T-helper 2 cell treated with Interferon-gamma antibody and Interleukin-4, amounts not matched to agents 100 ng/mL and 5 ng/mL, for 36 hours (primary cell): ENCODE results near the gene CPSF4. TPM values are rescaled to one million over a fixed set of nuclear protein-coding genes. Genes with fewer than 3 reads are reported as not detected.
"Not testable (repeated sequence)": the region's sequence is repeated elsewhere in the genome, so short reads cannot be mapped to it uniquely, and the experiment has no call there.

ENCODE experiments used
- intact Hi-C: fragments of 100-400 bp; cut with micrococcal nuclease; formaldehyde crosslinking; loops from one replicate; pipeline ENCODE4 v1.15.1; 2023
- total RNA-seq: library from RNA; stranded (reverse); gene quantifications from 2 replicates; pipeline ENCODE4 v1.2.3, GENCODE V29; 2022

CPSF4 gene
- total RNA-seq, 1 donor from 2014 or later, result 69.2 TPM

GRCh38 chr7:99407872-99408378 lies 30.8 kb upstream of the CPSF4 start:
- intact Hi-C loops, result loop anchor here (1.0 to 10.0 kb wide), 8 partner anchors 15 to 677 kb away; partner anchors contain the start of genes ARPC1B, COPS6, ZKSCAN5 and ZNF3

GRCh38 chr7:99408379-99409191 lies 30.2 kb upstream of the CPSF4 start, which contains the start of the genes BUD31 and PDAP1:
TSS of gene BUD31 (plus strand) at chr7:99408969. CDS start at chr7:99411093, 2,124 bp downstream.
TSS of gene PDAP1 (minus strand) at chr7:99408597. CDS start at chr7:99408548, 49 bp downstream.
- intact Hi-C loops, result loop anchor here (1.0 to 10.0 kb wide), 9 partner anchors 16 to 676 kb away; partner anchors contain the start of genes ARPC1B, COPS6, CPSF4 and PTCD1

- intact Hi-C loops, result loop anchor here (1.0 to 10.0 kb wide), 5 partner anchors 16 to 676 kb away; partner anchors contain the start of genes COPS6, CPSF4, PTCD1 and ZNF3
Observed at GRCh38 chr7:99409192-99409572, 29.6 kb upstream of the CPSF4 start.

GRCh38 chr7:99409806-99410205 lies 28.9 kb upstream of the CPSF4 start:
- intact Hi-C loops, result loop anchor here (1.0 to 10.0 kb wide), 5 partner anchors 17 to 675 kb away; partner anchors contain the start of genes COPS6, CPSF4, PTCD1 and ZNF3

GRCh38 chr7:99410635-99411034 lies 28.1 kb upstream of the CPSF4 start:
- intact Hi-C loops, result no loop called here

GRCh38 chr7:99415513-99416127 lies 23.1 kb upstream of the CPSF4 start:
- intact Hi-C loops, result not testable (repeated sequence)

- intact Hi-C loops, result no loop called here
Observed at GRCh38 chr7:99418260-99418659, 20.5 kb upstream of the CPSF4 start.

- intact Hi-C loops, result no loop called here
Observed at GRCh38 chr7:99419323-99420021, 19.3 kb upstream of the CPSF4 start.

- intact Hi-C loops, result no loop called here
Observed at GRCh38 chr7:99420213-99420612, 18.5 kb upstream of the CPSF4 start.

- intact Hi-C loops, result no loop called here
Observed at GRCh38 chr7:99420986-99421385, 17.8 kb upstream of the CPSF4 start.

- intact Hi-C loops, result no loop called here
Observed at GRCh38 chr7:99422186-99422585, 16.6 kb upstream of the CPSF4 start.

- intact Hi-C loops, result no loop called here
Observed at GRCh38 chr7:99422625-99423024, 16.1 kb upstream of the CPSF4 start.

GRCh38 chr7:99424932-99425730 lies 13.6 kb upstream of the CPSF4 start:
- intact Hi-C loops, result no loop called here

GRCh38 chr7:99428972-99429566 lies 9.7 kb upstream of the CPSF4 start:
- intact Hi-C loops, result no loop called here

GRCh38 chr7:99429756-99430155 lies 9.0 kb upstream of the CPSF4 start:
- intact Hi-C loops, result no loop called here

GRCh38 chr7:99431756-99432540 lies 6.8 kb upstream of the CPSF4 start:
- intact Hi-C loops, result not testable (repeated sequence)

- intact Hi-C loops, result no loop called here
Observed at GRCh38 chr7:99433158-99433557, 5.6 kb upstream of the CPSF4 start.

GRCh38 chr7:99437946-99438572 lies 684 bp upstream of the CPSF4 start:
- intact Hi-C loops, result loop anchor here (1.0 to 2.0 kb wide), 4 partner anchors 29 to 111 kb away; partner anchors contain the start of genes ARPC1B and ZKSCAN5

GRCh38 chr7:99440195-99440594 lies 1.5 kb downstream of the CPSF4 start:
- intact Hi-C loops, result no loop called here
